GM19025 (cell line): ENCODE measurements around the gene PHYKPL.
"Not testable (repeated sequence)": the region's sequence is repeated elsewhere in the genome, so short reads cannot be mapped to it uniquely, and the experiment has no call there.

Source experiments
- ATAC-seq: cut with Tn5 transposase; IDR thresholded peaks from one replicate; pipeline ENCODE4 v1.9.1; 2021; ENCODE audit warnings: mild to moderate bottlenecking, low read depth, moderate library complexity; ENCODE audit not compliant: unreplicated experiment

PHYKPL gene

DNA sequence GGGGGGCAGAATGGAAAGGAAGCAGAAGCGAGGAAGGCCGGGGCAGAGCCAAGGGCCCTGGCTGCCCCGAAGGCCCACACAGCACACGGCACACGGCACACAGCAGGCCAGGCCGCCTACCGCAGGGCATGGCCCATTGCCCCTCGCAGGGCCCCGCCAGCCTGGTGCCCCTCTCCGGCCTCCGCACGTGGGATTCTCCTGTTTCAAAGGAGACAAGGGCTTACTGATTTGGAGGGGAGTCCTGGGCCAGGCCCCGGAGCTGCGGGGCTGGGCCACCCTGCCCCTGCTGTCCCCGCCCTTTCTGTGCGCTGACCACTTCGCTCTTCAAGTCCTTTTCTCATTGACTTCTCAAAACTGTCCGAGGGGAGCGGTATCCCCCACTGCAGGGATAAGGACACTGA is 7.7 kb upstream of the PHYKPL start:
- no peak for ATAC-seq

DNA sequence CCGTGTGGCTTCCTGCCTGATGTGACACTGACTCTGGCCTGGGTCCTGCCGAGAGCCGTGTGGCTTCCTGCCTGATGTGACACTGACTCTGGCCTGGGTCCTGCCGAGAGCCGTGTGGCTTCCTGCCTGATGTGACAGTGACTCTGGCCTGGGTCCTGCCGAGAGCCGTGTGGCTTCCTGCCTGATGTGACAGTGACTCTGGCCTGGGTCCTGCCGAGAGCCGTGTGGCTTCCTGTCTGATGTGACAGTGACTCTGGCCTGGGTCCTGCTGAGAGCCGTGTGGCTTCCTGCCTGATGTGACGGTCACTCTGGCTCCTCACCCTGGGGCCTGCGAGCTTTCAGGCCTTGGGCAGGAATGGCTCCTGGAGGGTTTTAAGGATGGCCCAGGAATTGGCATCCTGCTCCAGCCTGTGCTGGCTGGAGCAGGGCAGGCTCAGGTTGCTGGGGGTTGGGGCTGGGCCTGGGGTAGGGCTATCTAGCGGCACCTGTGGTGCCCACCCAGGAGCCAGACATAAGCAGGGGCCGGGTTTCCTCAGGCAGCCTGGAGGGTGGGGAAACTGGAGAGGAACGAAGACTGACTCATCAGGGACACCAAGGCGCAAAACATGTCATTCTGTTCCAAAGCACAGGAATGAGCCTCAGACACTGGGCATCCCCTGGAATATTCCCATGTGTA is 7.2 kb upstream of the PHYKPL start:
- not testable (repeated sequence) for ATAC-seq

DNA sequence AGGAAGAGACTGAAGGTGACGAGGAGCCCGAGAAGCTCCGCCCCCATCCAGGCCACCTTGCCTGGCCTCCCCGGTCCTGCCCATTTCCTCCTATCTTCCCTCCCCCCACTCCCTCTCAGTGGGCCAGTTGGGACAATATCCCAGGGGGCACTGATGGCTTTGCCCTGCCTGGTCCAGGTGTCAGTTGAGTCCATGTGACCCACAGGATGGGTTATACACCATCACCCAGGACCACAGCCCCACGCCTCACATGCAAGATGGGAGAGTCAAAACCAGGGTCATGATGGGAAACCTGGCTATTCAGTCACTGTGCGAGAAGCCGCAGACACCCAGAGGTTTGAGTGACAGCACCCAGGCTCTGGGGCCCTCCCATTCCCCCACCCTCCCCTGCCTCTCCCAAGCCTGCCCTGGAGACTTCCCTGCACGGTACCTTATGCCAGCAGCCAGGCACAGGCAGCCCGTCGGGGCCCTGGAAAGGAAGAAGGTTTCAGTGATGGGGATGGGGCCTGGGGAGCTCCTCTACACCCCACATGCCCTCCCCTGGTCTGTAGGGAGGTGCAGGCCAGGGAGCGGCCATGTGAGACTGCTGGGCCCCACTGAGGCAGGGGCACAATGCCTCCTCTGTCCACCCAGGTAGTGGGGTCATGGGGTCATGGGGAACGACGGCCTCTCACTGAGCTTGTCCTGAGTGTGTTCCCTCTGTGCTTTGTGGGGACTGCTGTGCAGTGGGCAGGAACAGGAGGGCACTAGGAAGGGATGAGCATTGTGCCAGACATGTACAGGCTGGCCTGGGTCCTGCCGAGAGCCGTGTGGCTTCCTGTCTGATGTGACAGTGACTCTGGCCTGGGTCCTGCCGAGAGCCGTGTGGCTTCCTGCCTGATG is 6.3 kb upstream of the PHYKPL start:
- no peak for ATAC-seq

DNA sequence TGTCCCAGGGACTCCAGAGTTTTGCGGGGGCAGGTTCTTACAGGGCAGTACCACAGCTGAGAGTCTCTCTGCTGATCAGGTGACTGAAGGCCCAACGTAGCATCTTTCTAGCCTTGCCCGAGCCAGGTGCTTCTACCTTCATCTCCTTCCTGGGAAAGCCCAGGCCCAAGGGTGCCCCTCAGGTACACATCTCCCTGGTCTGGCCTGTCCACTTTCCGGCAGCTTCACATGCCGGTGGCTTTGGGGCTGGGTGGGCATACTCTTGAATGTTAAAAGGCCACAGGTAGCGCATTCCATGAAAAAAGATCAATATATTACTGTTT is 5.7 kb upstream of the PHYKPL start:
- ATAC-seq = no peak

DNA sequence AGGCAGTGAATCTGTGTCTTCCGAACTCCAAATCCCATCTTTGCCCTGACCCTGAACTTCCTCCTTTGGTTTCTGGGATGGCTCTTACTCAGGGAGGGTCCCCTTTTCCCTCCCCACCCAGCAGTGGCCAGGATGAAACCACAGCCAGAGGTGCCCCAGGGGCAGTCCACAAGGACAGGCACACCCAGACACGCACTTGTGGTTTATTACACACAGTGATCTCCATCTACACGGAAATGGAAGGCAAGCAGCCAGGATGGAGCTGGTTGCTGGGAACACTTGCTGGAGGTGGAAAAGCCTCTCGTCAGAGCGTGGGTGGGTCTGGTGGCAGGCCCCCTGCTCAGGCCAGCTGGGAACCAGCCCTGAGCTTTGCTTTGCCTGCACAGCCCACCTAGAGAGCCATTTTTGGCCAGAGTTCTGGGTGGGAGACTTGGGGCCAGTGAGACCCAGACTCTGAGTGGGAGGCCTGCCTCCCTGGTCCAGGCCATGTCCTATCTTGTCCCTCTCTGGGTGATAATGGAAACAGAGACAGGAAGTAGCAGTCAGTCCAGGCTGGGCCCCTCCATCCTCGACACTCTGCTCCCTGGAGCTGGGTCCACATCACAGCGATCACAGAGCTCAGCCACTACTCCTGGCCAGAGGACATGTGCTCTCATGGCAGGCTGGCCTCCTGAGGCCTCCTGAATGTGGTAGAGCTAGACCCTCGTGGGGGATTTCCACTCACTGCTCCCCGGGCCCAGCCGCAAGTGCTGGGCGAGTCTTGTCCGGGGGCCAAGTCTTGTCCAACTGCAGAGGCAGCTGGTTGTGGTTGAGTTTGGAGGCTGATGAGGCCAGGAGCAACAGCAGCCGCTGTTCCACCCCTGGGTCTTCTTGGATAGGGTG is 5.1 kb upstream of the PHYKPL start:
- ATAC-seq = no peak

DNA sequence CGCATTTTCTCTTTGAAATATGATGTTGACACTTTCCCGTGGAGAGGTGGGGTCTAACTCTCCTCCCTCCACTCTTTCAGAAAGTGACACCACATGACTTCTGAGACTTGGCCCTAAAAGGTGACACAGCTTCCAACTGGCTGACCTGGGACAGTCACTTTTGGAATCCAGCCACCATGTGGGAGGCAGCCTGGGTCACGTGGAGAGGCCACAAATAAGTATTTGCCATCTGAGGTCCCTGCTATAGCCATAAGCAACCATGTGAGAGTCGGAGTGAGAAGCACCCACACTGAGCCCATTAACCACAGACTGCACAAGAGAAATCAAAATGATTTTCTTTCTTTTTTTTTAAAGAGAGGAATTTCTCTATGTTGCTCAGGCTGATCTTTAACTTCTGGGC is 4.1 kb upstream of the PHYKPL start:
- ATAC-seq = no peak

DNA sequence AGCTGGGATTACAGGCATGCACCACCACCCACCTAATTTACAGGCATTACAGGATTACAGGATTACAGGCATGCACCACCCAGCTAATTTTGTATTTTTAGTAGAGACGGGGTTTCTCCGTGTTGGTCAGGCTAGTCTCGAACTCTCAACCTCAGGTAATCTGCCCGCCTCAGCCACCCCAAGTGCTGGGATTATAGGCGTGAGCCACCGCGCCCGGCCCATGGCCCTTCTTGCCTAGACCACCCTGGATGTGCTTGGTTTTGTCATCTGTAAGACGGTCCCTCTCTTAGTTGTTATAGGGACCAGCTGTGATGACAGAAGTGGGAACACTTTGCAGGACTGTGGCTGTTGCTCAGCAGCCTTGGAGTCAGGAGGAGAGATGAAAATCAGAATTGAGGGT is 3.5 kb upstream of the PHYKPL start:
- ATAC-seq = no peak

DNA sequence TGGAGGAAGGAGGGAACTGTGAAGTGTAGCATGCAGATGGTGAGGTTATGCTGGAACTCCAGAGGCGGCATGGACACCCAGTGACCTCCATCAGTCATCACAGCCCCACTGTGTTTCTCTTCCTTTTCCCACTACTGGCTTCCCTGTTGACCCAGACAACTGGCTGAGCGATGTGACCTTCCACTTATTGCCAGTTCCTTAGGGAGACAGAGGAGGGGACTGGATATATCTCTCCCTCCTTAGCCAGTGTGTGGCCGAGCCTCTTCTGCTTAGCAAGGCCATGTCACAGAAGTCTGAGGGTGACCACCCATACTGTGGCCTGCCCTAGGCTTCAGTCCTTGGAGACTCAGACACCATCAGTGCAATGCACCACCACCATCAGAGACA is 3.0 kb upstream of the PHYKPL start:
- ATAC-seq = no peak

DNA sequence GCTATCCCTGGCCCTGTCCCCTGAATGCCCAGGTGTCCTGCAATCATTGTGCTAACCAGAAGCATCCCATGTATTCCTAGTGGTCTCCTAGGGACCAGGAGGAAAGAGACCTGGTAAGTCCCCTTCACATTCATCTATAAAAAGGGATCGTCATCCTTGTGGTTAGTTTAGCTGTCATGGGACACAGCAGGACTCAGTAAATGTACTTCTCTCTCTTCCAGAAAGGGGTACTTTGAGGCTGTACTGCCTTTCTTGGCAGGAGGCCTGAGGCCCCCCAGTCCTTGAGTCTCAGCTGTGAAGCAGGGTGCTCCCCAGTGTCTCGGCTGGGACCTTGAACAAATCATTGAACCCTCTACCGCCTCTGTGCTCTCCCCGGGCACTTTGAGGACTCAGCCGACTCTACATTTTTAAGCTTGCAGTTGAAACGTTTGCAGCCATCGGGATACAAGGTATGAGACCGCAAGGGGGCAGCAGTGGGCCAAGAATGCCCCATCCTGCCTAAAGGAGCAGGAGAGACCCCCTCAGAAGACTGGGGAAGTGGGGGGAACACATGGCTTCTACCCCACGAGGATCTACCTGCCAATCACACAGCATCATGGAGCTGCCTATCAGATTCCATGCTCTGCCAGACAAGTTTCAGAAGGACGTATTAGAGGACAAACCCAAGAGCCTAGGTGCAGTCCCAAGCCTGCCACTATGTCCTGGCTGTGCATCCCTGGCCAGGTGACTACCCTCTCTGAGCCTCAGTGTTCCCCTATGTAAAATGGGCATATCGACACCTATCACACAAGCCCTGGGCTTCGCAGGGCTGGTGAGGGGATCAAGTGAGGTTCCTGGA is 2.4 kb upstream of the PHYKPL start:
- no peak for ATAC-seq

DNA sequence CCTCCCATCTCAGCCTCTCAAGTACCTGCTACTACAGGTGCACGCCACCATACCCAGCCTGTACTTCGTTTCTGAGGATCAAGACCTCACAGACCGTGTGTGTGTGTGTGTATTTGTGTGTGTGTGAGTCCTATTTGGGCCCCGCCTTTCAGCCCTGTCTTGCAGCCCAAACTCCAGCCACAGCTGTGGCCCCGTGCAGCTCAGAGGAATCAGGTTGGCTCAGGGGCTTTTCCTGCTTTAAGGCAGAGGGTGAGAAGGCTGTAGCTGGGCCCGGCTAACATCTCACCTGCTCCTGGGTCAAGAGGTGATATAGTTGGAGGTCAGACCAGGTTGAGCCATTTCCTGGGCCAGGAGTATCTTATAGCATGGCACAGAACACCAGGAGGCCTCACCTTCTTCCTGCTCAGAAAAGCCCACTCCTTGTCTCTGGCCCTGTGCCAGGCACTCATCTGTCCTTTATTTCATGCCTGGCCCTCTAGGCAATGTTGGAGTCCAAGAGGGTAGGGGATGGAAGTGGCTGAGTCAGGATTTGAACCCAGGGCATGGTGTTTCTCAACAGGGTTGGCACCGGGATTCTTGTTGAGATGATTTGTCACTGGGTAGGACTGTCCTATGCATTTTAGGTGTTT is 1.6 kb upstream of the PHYKPL start:
- ATAC-seq = no peak

DNA sequence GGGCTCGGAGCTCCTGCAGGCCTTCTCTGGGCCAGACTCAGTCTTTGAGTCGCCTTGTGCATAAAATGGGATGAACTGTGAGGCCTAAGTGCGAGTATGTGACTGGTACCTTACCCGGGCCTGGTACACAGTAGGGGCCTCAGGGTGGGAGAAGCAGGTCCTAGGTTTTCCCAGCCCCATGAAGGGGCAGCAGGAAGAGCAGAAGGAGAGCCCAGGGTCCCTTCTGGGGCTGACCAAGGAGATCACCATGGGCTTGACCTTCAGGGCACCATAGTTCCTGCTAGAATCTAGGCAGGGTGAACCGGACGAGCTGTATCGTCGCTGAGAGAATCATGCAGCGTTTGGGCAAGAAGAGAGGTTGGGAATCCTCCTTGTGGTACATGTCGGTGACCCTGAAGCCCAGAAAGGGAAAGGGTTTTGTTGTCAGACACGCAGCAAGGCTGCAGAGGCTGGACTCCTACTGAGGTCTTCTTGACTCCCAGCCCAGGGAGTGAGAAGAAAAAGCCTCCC is 373 bp upstream of the PHYKPL start:
- peak; percentile 25 for ATAC-seq

DNA sequence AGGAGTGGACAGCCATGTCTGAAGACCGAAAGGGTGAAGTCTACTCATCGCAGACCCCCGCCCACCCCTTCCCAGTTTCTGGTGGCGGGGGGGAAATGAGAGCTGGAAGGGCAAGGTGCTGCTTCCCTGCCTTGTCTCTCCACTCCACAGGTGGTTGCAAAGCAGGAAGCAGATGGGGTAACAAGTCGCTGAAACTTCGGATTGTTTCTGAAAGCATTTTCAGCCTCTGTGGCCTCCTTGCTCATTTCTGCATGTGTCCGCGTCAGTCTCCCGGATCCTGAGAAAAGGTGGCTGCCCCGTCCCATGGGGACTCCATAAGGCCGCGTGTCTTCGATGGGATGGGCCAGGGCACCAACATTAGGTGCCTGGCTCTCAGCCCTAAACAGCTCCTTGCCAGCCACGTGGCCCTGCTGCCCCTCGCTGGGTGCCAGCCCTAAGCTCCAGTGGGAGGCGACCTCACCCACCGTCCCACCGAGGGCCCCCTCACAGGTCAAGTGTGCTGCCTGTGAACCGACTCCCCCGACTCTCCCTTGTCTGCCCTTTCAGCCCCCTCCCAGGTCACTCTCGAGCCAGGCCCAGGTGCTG is 971 bp downstream of the PHYKPL start:
- ATAC-seq = no peak

DNA sequence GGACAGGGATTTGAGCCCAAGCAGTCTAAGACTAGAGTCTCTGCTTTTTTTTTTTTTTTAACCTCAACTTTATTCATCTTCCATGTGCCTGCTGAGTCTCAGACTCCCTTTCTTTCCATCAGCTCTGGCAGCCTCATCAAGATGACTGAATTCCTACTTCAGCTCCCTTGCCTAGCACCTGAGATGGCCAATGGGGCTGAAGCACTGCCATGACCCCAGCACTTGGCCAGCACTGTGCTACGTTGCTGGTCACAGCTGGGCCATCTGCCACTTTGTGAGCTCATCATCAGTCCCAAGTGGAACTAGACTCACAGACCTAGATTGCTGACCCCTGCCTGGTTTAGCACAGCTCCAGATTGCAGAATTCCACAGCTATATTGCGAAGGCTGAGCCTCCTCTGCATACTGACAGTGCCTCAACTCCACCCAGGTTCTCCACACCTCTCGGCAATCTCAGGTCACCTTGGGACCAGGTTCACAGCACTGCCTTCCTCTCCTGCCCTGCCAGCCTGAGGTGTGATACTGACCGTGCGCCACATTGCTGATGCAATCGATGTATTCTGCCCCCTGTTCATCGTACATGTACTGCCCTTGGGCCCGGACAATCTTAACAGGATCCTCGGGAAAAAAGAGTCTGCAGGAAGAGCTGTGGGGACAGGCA is 1.6 kb downstream of the PHYKPL start:
- ATAC-seq = no peak

DNA sequence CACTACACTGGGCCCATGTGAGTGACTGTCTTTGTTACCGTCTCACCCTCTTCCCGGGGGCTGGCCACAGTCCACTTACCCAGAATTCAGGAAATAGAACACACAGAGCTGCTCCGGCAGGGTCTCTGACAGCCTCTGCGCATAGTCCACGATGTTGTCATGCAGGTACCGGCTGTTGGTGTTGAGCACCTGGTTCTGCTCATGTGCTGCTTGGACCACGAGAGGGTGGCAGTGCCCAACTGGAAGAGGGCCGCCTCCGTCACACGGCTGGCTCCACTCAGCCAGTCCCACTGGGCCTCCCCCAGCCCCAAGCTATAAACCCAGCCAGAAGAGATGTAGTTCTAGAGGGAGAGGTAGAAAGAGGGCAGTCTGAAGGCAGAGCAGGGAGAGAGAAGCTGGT is 2.7 kb downstream of the PHYKPL start:
- ATAC-seq = no peak

DNA sequence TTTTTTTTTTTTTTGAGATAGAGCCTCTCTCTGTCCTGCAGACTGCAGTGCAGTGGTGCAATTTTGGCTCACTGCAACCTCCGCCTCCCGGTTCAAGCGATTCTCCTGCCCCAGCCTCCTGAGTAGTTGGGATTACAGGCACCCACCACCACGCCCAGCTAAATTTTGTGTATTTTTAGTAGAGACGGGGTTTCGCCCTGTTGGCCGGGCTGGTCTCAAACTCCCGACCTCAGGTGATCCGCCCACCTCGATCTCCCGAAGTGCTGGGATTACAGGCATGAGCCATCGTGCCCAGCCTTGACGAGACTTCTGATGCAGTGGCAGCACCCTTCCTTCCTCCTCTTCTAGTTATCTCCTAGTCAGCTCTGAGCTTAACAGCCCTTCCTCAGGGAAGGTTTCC is 3.5 kb downstream of the PHYKPL start:
- not testable (repeated sequence) for ATAC-seq

DNA sequence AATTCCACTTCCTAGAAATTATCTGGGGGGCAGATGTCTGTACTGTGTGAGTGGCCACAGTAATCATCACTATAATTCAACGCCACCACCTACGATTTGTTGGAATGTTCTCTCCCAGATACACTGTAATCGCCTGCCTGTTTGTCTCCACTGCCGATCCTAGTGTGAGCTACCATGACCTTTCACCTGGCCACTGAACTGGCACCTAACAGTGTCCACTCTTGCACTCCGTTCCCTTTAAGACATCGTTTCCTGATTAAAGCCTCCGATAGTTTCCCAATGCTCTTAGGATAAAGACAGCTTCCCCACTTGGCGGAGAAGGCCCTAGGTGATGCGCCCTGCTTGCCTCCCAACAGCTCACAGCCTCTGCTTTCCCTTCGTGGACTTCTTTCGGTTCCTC is 4.0 kb downstream of the PHYKPL start:
- ATAC-seq = no peak

DNA sequence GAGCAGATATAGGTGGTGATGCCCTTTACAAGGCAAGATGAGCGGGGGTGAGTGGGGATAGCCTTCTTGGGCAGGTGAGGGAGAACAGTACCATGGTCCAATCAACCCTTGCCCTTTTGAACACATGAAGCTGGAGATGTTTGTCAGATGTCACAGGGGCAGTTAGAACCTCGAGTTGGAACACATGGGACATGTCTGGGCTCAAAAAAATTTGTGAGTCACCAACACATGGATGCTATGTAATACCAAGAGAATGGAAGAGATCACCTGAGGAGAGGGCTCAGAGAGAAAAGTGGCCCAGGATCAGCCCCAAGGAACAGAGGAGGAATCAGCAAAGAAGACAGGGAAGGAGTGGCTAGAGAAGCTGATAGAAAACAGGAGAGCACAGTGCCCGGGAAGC is 4.7 kb downstream of the PHYKPL start:
- no peak for ATAC-seq

DNA sequence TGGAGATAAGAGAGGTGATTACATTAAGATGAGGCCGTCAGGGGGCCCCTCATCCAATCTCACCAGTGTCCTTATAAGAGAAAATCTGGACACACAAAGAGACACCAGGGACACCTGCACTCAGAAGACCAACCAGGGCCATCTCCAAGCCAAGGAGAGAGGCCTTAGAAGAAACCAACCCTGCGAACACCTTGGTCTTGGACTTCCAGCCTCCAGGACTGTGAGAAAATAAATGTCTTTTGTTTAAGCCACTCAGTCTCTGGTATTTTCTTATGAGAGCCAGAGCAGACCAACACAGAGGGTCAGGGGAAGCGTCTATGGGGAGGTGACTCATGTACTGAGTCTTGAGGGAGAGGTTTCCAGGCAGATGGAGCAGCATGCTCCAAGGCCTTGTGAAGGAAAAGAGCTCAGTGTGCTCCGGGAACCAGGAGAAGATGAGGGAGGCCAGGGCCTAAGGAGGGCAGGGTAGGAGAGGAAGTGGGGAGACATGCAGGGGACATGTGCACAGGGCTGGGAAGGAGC is 5.4 kb downstream of the PHYKPL start:
- ATAC-seq = no peak

DNA sequence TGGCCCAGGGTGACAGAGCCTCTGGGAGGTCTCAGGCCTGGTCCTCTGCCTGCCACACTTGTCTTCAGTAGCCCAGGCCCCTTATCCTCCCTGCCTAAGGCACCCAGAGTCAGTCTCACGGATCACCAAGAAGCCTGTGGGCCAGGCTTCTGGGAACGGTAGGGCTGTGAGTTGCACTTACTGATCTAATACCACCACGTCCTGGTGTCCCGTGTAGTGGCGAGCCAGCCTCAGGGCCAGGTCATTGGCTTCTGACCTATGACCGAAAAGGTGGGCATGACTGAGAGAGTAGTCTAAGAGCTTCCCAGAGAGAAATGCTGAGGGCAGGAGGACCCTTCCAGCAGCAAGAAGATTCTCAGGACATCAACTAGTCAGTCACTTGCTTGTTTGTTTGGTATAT is 7.4 kb downstream of the PHYKPL start:
- no peak for ATAC-seq
